BLaER1 (cell line): ENCODE data around the gene NCF2.

Experiments
- H3K27ac ChIP-seq: shearing (Covaris generic); formaldehyde crosslinking; 2 replicates; pipeline ENCODE4 v1.8.1; 2022
- H3K27me3 ChIP-seq: shearing (Covaris generic); formaldehyde crosslinking; 2 replicates; pipeline ENCODE4 v1.8.1; 2022
- H3K36me3 ChIP-seq: shearing (Covaris generic); formaldehyde crosslinking; 2 replicates; pipeline ENCODE4 v1.8.1; 2022
- H3K4me1 ChIP-seq: shearing (Covaris generic); formaldehyde crosslinking; 2 replicates; pipeline ENCODE4 v1.8.1; 2022
- H3K4me2 ChIP-seq: shearing (Covaris generic); formaldehyde crosslinking; 2 replicates; pipeline ENCODE4 v1.8.1; 2022
- H3K4me3 ChIP-seq: shearing (Covaris generic); formaldehyde crosslinking; 2 replicates; pipeline ENCODE4 v1.8.1; 2022
- H3K9ac ChIP-seq: shearing (Covaris generic); formaldehyde crosslinking; 2 replicates; pipeline ENCODE4 v1.8.1; 2022
- H3K9me3 ChIP-seq: shearing (Covaris generic); formaldehyde crosslinking; 2 replicates; pipeline ENCODE4 v1.8.1; 2022
- H4K20me1 ChIP-seq: shearing (Covaris generic); formaldehyde crosslinking; 2 replicates; pipeline ENCODE4 v1.8.1; 2022
- Cebpa-rat ChIP-seq: shearing (Covaris generic); IDR thresholded peaks from 2 replicates; pipeline ENCODE4 v1.8.1; 2022

Gene NCF2

DNA sequence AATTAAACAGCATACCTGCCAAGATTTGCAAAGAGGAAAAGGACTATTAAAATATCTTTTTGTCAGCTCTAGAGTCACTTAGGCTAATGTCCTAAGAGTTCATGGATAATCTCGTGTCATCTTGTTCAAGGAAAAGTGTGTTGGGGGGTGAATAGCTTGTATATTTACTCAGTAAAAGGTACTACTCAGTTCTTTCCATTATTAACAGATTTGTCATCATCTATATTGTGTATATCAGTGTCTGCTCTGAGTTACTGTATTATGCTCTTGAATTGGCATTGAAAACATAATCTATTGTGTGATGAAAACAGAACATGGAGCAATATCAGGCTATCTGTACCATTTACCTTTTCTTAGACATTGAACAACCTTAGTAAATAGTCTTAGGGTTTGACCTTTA lies 76.0 kb downstream of the NCF2 start:
- H3K4me1 ChIP-seq = no peaks in the 10 kb centered on the region
- no peak overlapping the region for H3K4me2 ChIP-seq
- H3K9ac ChIP-seq = no peak overlapping the region
- no peaks in the 10 kb centered on the region for H3K9me3 ChIP-seq
- no peak for TF ChIP-seq Cebpa-rat
- H3K27me3 ChIP-seq = no peaks in the 10 kb centered on the region
- H3K27ac ChIP-seq = no peak overlapping the region
- peaks cover 84% of the 10 kb centered on the region for H4K20me1 ChIP-seq
- H3K36me3 ChIP-seq = peaks cover 45% of the 10 kb centered on the region
- no peak overlapping the region for H3K4me3 ChIP-seq

DNA sequence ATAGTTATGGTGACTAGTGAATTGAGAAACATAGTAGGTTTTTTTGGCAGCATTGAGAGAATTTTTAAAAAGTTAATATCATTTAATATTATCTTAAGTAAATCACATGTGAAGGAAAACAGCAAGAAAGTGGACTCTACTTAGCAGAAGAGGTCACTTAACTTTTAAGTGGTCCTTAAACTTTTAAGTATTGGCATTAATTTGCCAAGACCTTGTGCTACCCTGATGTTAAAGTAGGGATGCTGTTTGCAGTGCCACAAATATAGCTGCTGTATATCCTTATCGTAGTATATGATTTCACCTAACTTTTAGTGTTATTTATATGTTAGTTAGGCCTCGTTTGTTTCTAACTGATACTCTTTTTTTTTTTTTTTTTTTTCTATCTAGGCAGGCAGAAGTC lies 77.8 kb downstream of the NCF2 start:
- Histone ChIP-seq H3K4me1 (0 out of 2 replicates have a peak, but pooled peaks cover 4% of the 10 kb centered on the region), H4K20me1 (peaks cover 96% of the 10 kb centered on the region)

DNA sequence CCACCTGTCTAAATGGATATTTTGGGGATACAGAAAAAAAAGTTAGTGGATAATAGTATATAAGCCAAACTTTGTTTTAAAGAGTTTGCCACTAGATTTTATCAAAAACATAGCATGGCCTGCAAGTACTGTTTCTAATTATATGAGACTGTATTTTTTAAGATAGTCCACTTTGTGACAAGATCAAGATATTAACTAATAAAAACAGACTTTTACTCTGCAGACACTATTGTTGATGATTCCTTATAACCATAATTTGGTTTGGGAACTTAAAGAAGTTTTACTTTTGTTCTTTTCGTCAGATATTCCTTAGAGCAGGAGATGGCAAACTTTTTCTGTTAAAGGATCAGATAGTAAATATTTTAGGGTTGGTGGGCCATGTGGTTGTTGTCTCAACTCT lies 81.6 kb downstream of the NCF2 start:
- Histone ChIP-seq H3K27me3 (no peaks in the 10 kb centered on the region), H3K9ac (no peak overlapping the region), H3K36me3 (peaks cover 9% of the 10 kb centered on the region; the same call in 1 of the 2 replicates), H3K27ac (no peak overlapping the region), H3K4me2 (no peak overlapping the region), H3K4me1 (0 out of 2 replicates have a peak, but pooled peaks cover 4% of the 10 kb centered on the region), H3K9me3 (no peaks in the 10 kb centered on the region), H3K4me3 (no peak overlapping the region), H4K20me1 (peaks cover 97% of the 10 kb centered on the region)
- TF ChIP-seq Cebpa-rat = no peak

More for the DNA sequence above, 77.8 kb downstream of the NCF2 start:
- H3K4me2 ChIP-seq = no peak overlapping the region
- no peak overlapping the region for H3K4me3 ChIP-seq
- no peak overlapping the region for H3K9ac ChIP-seq
- H3K27me3 ChIP-seq = no peaks in the 10 kb centered on the region
- H3K36me3 ChIP-seq = peaks cover 32% of the 10 kb centered on the region
- no peak for TF ChIP-seq Cebpa-rat
- H3K9me3 ChIP-seq = no peaks in the 10 kb centered on the region
- no peak overlapping the region for H3K27ac ChIP-seq

DNA sequence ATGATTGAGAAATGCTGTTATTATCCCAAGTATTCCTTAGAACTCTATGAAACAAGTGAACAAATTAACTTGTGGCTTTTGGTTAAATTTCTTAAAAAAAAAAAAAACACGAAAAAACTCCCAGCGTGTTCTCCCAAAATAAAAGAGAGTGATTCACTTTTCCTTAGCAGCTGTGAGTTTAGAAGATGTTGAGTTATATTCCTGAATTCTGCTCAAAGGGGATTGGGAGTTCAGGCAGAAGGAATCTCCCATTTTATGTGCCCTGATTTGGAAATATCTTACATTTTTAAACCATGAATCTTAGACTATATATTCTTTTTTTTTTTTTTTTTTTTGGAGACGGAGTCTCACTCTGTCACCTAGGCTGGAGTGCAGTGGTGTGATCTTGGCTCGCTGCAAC lies 83.7 kb downstream of the NCF2 start:
- Histone ChIP-seq H3K9me3 (no peaks in the 10 kb centered on the region), H3K27ac (no peak overlapping the region), H3K27me3 (no peaks in the 10 kb centered on the region), H3K4me2 (no peak overlapping the region), H3K4me1 (0 out of 2 replicates have a peak, but pooled peaks cover 4% of the 10 kb centered on the region), H4K20me1 (peaks cover 99% of the 10 kb centered on the region), H3K4me3 (no peak overlapping the region), H3K36me3 (peaks cover 4% of the 10 kb centered on the region; the same call in 1 of the 2 replicates), H3K9ac (no peak overlapping the region)
- TF ChIP-seq Cebpa-rat = no peak
